HG03095 (cell line): ENCODE data around the gene RYR2.
"Not testable (repeated sequence)": the region's sequence is repeated elsewhere in the genome, so short reads cannot be mapped to it uniquely, and the experiment has no call there.

Experiments used
- ATAC-seq: cut with Tn5 transposase; IDR thresholded peaks from one replicate; pipeline ENCODE4 v1.9.1; 2021; ENCODE audit warnings: moderate library complexity; ENCODE audit not compliant: unreplicated experiment

The RYR2 gene

GRCh38 chr1:237071641-237072420 lies 29.8 kb downstream of the RYR2 start:
- ATAC-seq = no peak

- ATAC-seq = no peak
Measured at GRCh38 chr1:237074371-237075117, 32.6 kb downstream of the RYR2 start.

- no peak for ATAC-seq
Measured at GRCh38 chr1:237084341-237085077, 42.5 kb downstream of the RYR2 start.

GRCh38 chr1:237091691-237092090 lies 49.7 kb downstream of the RYR2 start:
- no peak for ATAC-seq

- no peak for ATAC-seq
Measured at GRCh38 chr1:237093691-237094090, 51.7 kb downstream of the RYR2 start.

- ATAC-seq = no peak
Measured at GRCh38 chr1:237098541-237098940, 56.6 kb downstream of the RYR2 start.

- no peak for ATAC-seq
Measured at GRCh38 chr1:237103021-237103420, 61.0 kb downstream of the RYR2 start.

GRCh38 chr1:237104096-237104495 lies 62.1 kb downstream of the RYR2 start:
- ATAC-seq = no peak

- ATAC-seq = no peak
Measured at GRCh38 chr1:237105826-237106225, 63.8 kb downstream of the RYR2 start.

GRCh38 chr1:237108297-237109040 lies 66.5 kb downstream of the RYR2 start:
- no peak for ATAC-seq

- ATAC-seq = no peak
Measured at GRCh38 chr1:237111807-237112206, 69.8 kb downstream of the RYR2 start.

- ATAC-seq = no peak
Measured at GRCh38 chr1:237112663-237113062, 70.7 kb downstream of the RYR2 start.

GRCh38 chr1:237115035-237115434 lies 73.1 kb downstream of the RYR2 start:
- no peak for ATAC-seq

GRCh38 chr1:237119091-237119490 lies 77.1 kb downstream of the RYR2 start:
- ATAC-seq = no peak

- ATAC-seq = no peak
Measured at GRCh38 chr1:237120683-237121082, 78.7 kb downstream of the RYR2 start.

GRCh38 chr1:237124856-237125462 lies 83.0 kb downstream of the RYR2 start:
- no peak for ATAC-seq

GRCh38 chr1:237126180-237126579 lies 84.2 kb downstream of the RYR2 start:
- ATAC-seq = no peak

GRCh38 chr1:237127301-237127700 lies 85.3 kb downstream of the RYR2 start:
- not testable (repeated sequence) for ATAC-seq

- no peak for ATAC-seq
Measured at GRCh38 chr1:237133921-237134320, 91.9 kb downstream of the RYR2 start.

GRCh38 chr1:237134929-237135328 lies 92.9 kb downstream of the RYR2 start:
- ATAC-seq = no peak

GRCh38 chr1:237138551-237138950 lies 96.6 kb downstream of the RYR2 start:
- ATAC-seq = no peak
